GM18498 (cell line): Measurements from ENCODE around the gene KCNK4.
A peak's percentile ranks its signal among the peaks of the same experiment; 100 is the strongest.
"Not testable (repeated sequence)": the region's sequence is repeated elsewhere in the genome, so short reads cannot be mapped to it uniquely, and the experiment has no call there.

Experiments
- ATAC-seq: cut with Tn5 transposase; IDR thresholded peaks from one replicate; pipeline ENCODE4 v1.9.1; 2021; ENCODE audit warnings: mild to moderate bottlenecking, moderate library complexity; ENCODE audit not compliant: unreplicated experiment

Gene KCNK4

GRCh38 chr11:64322925-64323260, 31.8 kb downstream of the KCNK4 start:
- no peak for ATAC-seq

- ATAC-seq, result no peak
These were observed 32.3 kb downstream of the KCNK4 start for GRCh38 chr11:64323373-64323772.

GRCh38 chr11:64323984-64324383, 32.9 kb downstream of the KCNK4 start:
- not testable (repeated sequence) for ATAC-seq

- no peak for ATAC-seq
These were observed 33.8 kb downstream of the KCNK4 start for GRCh38 chr11:64324692-64325469.

- ATAC-seq, result no peak
These were observed 36.3 kb downstream of the KCNK4 start for GRCh38 chr11:64327375-64327774.

- no peak for ATAC-seq
These were observed 36.9 kb downstream of the KCNK4 start for GRCh38 chr11:64327993-64328392.

GRCh38 chr11:64330888-64331287, 39.8 kb downstream of the KCNK4 start:
- ATAC-seq, result no peak

GRCh38 chr11:64331569-64332371, 40.7 kb downstream of the KCNK4 start:
- ATAC-seq, result no peak

- ATAC-seq, result no peak
These were observed 42.5 kb downstream of the KCNK4 start for GRCh38 chr11:64333556-64333955.

GRCh38 chr11:64334764-64335735, 43.9 kb downstream of the KCNK4 start:
- peak; percentile 75 for ATAC-seq

GRCh38 chr11:64337538-64338249, 46.6 kb downstream of the KCNK4 start:
- no peak for ATAC-seq

GRCh38 chr11:64338716-64339115, 47.6 kb downstream of the KCNK4 start:
- no peak for ATAC-seq

GRCh38 chr11:64339286-64339685, 48.2 kb downstream of the KCNK4 start:
- no peak for ATAC-seq

- peak; percentile 58 for ATAC-seq
These were observed 48.8 kb downstream of the KCNK4 start, which contains the start of gene CCDC88B for GRCh38 chr11:64339754-64340408. CCDC88B (plus strand) TSS chr11:64340204; CDS start chr11:64340267, 63 bp downstream.

- no peak for ATAC-seq
These were observed 49.7 kb downstream of the KCNK4 start for GRCh38 chr11:64340671-64341335.

GRCh38 chr11:64341429-64341828, 50.3 kb downstream of the KCNK4 start:
- no peak for ATAC-seq

- ATAC-seq, result no peak
These were observed 51.0 kb downstream of the KCNK4 start for GRCh38 chr11:64341851-64342791.
